NCI-H1417 treated with DMSO at 0.1 percent for 48 hours (cell line): Measurements from ENCODE around the gene LPXN.
"Not testable (repeated sequence)": the region's sequence is repeated elsewhere in the genome, so short reads cannot be mapped to it uniquely, and the experiment has no call there.

Source experiments
- DNase-seq: peaks from one replicate; lab custom pipeline; 2025; lab: John Stamatoyannopoulos, UW

Gene LPXN

DNA sequence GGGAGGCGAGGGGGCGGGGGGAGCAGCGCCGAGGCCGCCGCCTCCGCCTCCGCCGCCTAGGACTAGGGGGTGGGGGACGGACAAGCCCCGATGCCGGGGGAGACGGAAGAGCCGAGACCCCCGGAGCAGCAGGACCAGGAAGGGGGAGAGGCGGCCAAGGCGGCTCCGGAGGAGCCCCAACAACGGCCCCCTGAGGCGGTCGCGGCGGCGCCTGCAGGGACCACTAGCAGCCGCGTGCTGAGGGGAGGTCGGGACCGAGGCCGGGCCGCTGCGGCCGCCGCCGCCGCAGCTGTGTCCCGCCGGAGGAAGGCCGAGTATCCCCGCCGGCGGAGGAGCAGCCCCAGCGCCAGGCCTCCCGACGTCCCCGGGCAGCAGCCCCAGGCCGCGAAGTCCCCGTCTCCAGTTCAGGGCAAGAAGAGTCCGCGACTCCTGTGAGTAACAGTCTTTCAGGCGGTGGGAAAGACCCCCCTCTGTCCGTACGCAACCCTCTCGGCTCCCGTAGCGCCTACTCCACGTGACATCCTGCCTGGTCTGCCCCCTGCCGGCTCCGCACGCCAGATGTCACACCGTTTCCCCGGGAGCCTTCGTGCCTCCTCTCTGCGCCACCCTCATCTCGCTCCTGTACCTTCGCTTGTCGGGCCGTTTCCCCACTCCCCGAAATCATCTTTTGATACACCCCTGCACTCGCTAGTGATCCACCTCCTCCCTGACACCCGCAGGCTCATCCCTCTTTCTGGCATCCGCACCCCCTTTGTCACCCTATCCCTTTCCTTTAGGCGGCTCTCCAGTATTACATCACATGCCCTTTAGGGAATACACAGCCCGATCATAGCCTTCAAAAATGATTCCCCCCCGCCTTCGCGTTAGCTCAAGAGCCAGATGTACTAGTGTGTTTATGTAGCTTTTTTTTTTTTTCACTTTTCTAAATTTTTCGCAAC lies 3.8 kb upstream of the LPXN start:
- peak; percentile 56 for DNase-seq

DNA sequence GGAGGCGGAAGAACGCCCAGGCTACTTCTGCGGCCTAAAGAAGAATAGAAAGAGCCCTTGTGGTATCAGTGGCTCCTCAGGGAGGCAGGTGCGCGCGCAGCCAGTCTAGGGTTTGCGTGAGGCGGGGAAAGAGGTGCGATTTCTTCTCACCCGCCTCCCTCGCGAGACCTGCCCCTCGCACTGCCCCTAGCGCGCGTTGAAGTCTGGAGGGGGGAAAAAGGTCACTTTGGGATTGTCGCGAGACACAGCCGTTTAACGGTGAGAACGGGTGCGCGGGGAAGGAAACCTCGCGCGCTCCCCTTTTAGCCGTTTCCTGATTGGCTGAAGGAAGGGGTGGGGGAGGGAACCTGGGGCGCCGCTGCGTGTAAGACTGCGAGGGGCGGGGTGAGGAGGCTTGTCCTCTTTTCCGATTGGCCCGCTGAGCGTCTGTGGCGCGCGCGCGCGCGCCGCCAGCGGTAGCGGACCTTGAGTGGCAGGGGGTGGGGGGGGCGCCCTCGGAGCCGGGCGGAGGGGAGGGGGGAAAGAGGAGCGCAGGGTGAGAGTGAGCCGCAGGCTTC lies 3.1 kb upstream of the LPXN start, which contains the start of gene ZFP91:
TSS of gene ZFP91 (plus strand) at position 429 of the 557 bp plus-strand sequence. CDS start 219 bp downstream, outside the sequence.
- DNase-seq, result peak; percentile 86

- peak; percentile 98 for DNase-seq
Measured at GRCh38 chr11:58578136-58578634, 2.5 kb upstream of the LPXN start.

DNA sequence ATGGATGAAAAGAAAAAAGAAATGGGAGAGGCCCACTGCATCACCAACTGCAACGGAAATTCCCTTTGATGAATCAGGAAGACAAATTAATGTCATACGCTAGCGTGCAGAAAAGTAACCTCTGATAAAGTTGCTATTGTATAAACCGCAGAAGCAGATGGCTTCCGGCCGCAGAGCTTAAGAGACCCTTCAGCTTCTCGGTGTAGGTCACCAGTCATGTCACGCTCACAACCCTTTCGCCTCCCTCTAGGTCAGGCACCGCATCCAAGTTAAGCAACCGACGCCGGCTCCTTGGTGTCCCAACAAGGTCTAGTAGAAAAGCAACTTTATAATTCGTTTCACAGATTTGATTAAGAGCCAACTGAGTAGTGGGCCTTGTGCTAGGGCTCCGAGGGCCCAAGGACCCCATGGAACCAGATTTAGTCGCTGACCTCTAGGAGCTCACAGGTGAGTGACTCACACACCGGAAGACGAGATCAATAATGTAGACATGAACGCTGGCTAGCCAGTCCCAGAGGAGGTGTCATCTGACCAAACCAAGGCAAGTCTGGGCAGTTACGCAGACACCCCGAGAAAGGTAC lies 2.0 kb upstream of the LPXN start:
- DNase-seq, result no peak

DNA sequence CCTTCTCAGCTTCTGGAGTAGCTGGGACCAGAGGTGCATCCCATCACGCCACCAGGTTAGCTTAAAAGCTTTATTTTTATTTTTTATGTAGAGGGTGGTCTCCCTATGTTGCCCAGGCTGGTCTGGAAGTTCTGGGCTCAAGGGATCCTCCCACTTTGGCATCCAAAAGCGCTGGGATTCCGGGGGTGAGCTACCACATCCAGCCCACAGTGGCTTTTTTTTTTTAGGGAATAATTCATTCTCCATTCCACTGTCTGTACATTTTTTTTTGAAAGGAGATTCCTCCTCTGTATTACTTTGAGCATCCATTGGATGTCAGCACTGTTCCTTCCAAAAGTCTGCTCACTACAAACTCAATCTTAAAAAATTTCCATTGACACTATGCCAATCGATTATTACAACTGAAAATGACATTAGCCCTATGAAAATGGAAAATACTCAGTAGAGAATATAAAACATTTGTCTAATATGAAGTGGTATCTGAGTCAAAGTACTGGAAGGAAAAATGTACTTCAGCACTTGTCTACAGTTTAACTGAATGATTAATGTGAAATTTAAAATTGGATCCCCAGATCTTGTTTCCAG lies 1.3 kb upstream of the LPXN start:
- DNase-seq, result no peak

DNA sequence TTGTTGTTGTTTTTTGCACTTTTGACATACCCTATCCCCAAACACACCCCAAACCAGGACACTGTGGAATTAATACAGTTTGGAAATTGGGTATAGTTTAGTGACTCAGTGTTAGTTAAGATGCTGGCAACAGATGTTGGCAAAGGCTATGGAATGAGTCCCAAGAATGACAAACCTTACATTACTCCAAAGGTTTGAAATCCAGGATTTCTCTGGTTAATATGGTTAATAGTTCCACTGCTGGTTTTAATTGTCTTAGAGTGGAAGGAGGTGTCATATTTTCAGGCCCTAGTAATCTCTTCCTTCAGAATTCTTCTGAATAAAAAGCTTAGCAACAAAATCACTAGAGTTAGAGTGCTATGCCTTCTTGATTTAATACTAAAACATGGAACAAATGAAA lies 775 bp downstream of the LPXN start:
- no peak for DNase-seq

DNA sequence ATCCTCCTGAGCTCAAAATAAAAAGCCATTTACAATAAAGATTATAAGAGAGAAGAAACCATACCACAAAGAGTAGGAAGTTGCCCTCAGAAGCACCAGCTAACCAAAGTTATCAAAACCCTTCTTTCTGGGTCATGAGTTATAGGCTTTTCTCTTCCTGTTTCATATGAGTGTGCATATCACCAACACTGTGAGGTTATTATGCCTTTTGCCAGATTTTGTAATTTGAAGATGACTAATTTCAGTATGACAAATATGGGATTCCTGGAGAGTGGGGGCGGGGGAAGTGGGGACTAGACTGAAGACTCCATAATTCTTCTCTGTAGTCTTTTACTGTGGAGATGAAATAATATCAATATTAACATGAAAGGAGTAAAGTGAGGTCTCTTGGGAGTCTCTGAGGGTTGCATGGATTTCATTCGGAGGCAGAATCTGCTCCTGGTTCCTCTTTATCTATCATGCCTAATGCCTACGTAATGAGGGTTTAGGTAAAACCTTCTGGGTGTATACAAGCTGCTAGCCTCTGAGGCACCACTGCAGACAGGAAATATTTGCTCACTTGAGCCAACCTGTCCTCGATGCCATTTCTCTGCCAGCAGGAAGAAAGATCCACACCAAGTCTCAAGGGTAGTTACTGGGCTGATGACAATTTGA lies 2.1 kb downstream of the LPXN start:
- no peak for DNase-seq

DNA sequence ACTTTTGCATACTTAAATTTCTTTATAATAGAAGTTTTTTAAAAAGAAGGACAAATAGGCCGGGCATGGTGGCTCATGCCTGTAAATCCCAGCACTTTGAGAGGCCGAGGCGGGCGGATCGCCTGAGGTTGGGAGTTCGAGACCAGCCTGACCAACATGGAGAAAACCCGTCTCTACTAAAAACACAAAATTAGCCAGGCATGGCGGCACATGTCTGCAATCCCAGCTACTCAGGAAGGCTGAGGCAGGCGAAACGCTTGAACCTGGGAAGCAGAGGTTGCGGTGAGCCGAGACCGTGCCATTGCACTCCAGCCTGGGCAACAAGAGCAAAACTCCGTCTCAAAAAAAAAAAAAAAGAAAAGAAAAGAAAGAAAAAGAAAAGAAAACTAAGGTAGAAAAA lies 2.8 kb downstream of the LPXN start:
- not testable (repeated sequence) for DNase-seq

DNA sequence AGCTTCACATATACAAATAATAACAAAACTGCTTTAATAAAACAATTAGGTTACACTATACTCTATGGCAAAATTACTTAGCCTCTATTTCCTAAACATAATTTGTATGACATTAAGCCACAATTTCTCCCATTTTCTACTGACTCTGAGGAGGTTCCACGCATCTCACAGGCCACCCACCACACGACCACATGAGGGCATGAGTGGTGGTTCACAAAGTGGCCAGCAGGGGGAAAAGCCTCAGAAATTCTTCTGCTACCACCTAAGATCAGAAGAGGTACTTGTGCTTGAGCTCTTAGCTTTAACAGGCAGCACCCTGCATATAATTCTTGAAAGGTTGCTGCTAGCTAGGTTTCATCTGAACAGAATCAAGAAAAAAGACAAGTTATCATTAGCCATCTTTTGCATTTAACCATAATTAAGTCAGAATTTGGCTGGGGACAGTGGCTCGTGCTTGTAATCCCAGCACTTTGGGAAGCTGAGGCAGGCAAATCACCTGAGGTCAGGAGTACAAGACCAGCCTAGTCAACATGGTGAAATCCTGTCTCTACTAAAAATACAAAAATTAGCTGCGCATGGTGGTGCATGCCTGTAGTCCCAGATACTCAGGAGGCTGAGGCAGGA lies 7.7 kb downstream of the LPXN start:
- no peak for DNase-seq

- DNase-seq, result no peak
Measured at GRCh38 chr11:58564231-58564630, 11.4 kb downstream of the LPXN start.

DNA sequence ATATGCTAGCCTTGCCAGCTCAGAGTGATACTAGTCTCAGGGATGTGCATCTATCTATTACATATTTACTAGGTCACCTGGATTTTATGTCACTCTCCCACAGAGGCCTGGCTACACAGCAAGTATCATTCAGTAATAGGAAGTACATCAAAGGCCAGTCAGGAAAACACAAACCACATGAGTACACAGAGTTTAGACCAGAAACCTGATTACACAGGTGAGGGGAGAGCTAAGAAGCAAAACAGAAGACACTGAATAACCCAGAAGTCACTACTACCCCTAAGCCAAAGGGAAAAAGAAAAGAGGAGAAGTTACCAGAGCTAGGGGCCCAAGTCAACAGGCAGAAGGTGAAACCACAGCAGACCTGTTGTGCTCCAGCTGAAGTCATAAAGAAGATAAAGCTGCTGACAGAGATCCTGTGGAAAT lies 13.3 kb downstream of the LPXN start:
- DNase-seq, result no peak

DNA sequence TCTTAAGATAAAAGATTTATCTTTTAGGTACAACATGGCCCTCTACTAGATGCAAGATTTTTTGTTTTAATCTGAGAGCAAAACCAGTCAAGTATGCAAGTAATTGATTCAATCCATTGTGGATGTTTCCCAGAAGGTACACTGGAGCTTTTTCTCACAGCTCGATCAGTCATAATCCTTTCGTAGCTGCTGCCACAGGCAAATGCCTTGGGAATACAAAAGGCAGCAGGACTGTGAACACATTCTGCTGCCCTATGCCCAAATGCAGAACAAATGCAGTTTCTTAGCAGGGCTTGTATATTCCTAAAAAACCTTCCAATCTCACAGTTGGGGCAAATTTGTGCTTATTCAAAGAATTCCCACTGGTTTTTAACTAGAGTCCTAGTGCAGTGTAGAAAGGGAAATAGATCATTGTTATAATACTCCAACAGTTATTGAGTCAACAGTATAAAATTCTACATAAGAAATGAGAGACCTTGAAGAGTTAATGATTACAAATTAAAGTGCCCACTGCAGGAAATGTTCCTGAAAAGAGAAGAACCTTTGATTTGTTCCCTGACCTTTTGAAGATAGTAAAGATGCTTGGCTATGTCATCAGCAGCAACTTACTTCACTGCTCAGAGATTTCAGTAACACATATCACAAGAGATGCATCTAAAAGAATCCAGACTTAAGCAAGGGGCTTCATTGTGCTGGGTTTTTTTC lies 14.1 kb downstream of the LPXN start:
- no peak for DNase-seq

DNA sequence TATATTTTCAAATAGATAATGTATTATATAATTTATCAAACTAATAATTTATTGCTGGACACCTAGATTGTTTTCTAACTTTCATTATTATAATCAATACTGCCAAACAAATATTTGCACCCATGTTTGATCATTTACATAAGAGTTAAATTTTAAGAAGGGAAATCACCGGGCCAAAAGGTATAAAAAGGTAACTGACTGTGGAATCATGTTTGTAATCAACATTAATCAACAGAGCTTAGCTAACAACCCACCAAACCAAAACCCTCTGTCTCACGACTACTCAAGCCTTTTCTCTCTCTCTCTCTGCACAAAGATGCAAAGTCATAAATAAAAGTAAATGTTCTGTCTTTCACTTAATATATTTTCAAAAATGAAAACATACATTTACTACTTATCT lies 14.8 kb downstream of the LPXN start:
- DNase-seq, result no peak

GRCh38 chr11:58549644-58550043 lies 26.0 kb downstream of the LPXN start:
- DNase-seq, result no peak

DNA sequence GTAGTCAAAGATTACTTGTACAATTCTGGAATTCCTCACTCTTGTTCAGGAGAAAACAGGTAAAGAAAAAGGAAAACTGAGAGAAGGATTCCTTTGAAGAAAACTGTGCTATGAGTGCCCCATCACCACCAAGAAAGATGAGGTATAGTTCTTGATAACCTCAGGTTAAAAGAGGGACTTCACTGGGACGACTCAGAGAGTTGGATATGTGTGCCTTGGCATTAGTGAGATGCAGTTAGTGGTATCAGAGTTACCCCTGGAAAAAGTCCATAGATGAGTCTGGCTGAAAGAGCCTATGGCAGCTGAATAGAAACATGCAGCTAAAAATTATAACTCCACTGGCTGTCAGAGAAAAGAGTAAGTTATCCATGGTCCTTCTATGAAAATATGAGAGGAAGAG lies 28.8 kb downstream of the LPXN start:
- DNase-seq, result no peak

- DNase-seq, result no peak
Measured at GRCh38 chr11:58531865-58532341, 43.8 kb downstream of the LPXN start.

DNA sequence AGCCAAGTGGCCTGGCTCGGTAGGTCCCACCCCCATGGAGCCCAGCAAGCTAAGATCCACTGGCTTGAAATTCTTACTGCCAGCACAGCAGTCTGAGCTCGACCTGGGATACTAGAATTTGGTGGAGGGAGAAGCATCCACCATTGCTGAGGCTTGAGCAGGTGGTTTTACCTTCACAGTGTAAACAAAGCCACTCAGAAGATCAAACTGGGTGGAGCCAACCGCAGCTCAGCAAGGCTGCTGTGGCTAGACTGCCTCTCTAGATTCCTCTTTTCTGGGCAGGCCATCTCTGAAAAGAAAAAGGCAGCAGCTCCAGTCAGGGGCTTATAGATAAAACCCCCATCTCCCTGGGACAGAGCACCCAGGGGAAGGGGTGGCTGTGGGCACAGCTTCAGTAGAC lies 45.4 kb downstream of the LPXN start:
- DNase-seq, result no peak

DNA sequence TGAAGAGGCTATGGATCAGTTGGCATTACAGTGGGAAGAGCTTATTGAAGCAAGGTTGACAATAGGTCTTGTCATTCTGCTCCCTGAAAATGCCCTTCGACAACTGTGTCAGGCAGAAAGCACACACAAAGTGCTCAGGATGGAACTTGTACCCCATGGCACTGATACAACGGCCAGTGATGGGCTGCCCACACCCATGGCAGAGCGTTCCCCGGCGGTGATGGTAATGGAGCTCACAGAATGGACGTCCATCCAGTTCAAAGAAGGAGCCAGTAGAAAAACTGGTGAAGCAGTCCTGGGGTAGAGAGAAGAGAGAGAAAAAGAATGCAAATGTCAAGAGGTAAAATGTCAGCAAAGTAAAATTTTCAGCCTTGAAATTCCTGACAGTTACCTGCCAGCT lies 48.2 kb downstream of the LPXN start:
- DNase-seq, result no peak

- no peak for DNase-seq
Measured at GRCh38 chr11:58526721-58527120, 48.9 kb downstream of the LPXN start.

GRCh38 chr11:58525037-58525614 lies 50.5 kb downstream of the LPXN start:
- DNase-seq, result no peak
